ENCODE measurements around the gene MLIP.

- TF ChIP-seq ZNF274 (IDR thresholded peaks at IDR 0.05; ENCODE audit: low read depth, low read length), result no peak
- TF ChIP-seq SUZ12 (IDR thresholded peaks at IDR 0.05; ENCODE audit: extremely low read depth, insufficient read depth, insufficient read length), result no peak
- no peak for TF ChIP-seq YY1 (IDR thresholded peaks at IDR 0.05; ENCODE audit: insufficient read depth, insufficient read length)
Measured at GRCh38 chr6:54076159-54076789, 35.0 kb upstream of the MLIP start.
